Neural progenitor cell (in vitro differentiated cells): ENCODE measurements around the gene REM2.
A peak's percentile ranks its signal among the peaks of the same experiment; 100 is the strongest.

Experiments
- CTCF ChIP-seq: fragments of 200-600 bp; sonication (generic); IDR thresholded peaks from 2 replicates; pipeline ENCODE4 v1.5.1; 2017; ENCODE audit warnings: antibody characterized with exemption, mild to moderate bottlenecking
- EZH2 ChIP-seq: fragments of 200-600 bp; sonication (generic); IDR thresholded peaks from 2 replicates; pipeline ENCODE4 v1.6.1; 2017; ENCODE audit warnings: antibody characterized with exemption, mild to moderate bottlenecking, moderate library complexity
- EZH2phosphoT487 ChIP-seq: fragments of 200-600 bp; sonication (generic); IDR thresholded peaks from 2 replicates; pipeline ENCODE4 v1.6.1; 2017; ENCODE audit warnings: antibody characterized with exemption

DNA sequence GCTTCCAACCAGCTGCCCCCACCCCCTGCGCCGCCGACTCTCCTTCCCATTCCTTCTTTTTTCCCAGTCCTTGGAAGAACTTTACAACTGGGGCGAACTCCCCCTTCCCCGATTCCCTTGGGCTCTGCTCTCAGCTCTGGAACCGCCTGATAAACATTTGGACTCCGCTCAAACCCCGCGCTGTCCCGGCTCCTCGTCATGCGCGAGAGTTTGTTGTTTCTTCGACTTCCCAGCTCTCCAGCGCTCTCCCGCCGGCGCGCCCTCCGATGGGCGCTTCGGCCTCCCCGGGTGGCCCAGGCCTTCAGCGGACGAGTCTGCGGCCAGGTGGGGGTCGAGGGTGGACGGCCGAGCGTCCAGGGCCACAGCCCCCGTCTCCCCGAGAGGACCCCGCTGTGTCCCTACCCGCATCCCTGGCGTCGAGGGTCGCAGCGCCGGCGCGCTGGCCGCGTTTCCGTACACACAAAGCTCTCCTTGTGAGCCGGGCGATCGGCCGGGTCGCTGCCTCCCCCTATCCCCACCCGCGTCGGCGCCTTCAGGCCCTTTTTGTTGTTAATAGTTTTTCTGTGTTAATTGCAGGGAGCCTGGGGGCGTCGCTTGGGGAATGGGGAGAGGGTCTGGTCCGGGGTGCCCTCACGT, 45.8 kb upstream of the REM2 start:
- TF ChIP-seq CTCF (no peak), EZH2 (peak; percentile 62), EZH2phosphoT487 (peak; percentile 61)
